Ishikawa (cell line): ENCODE results near the gene ADK.

ENCODE experiments used
- CEBPB ChIP-seq: IDR thresholded peaks from 2 replicates; pipeline ENCODE4 v1.6.1; 2012
- CREB1 ChIP-seq: IDR thresholded peaks from 2 replicates; pipeline ENCODE4 v1.6.1; 2012; ENCODE audit warnings: low read depth
- EGR1 ChIP-seq: IDR thresholded peaks from 2 replicates; pipeline ENCODE4 v1.6.1; 2012
- EP300 ChIP-seq: IDR thresholded peaks from 2 replicates; pipeline ENCODE4 v1.6.1; 2012; ENCODE audit warnings: borderline replicate concordance
- MAX ChIP-seq: IDR thresholded peaks from 2 replicates; pipeline ENCODE4 v1.6.1; 2012
- RAD21 ChIP-seq: IDR thresholded peaks from 2 replicates; pipeline ENCODE4 v1.6.1; 2012; ENCODE audit warnings: low read depth
- REST ChIP-seq: IDR thresholded peaks from 2 replicates; pipeline ENCODE4 v1.6.1; 2012; ENCODE audit warnings: low read depth, mild to moderate bottlenecking
- TAF1 ChIP-seq: IDR thresholded peaks from 2 replicates; pipeline ENCODE4 v1.6.1; 2012; ENCODE audit warnings: low read depth, mild to moderate bottlenecking
- TCF12 ChIP-seq: IDR thresholded peaks from 2 replicates; pipeline ENCODE4 v1.6.1; 2012; ENCODE audit warnings: low read depth
- TEAD4 ChIP-seq: IDR thresholded peaks from 2 replicates; pipeline ENCODE4 v1.6.1; 2012
- USF1 ChIP-seq: IDR thresholded peaks from 2 replicates; pipeline ENCODE4 v1.6.1; 2012
- YY1 ChIP-seq: IDR thresholded peaks from 2 replicates; pipeline ENCODE4 v1.6.1; 2012; ENCODE audit warnings: low read depth
- ZBTB7A ChIP-seq: IDR thresholded peaks from 2 replicates; pipeline ENCODE4 v1.6.1; 2012; ENCODE audit warnings: low read depth

GRCh38 chr10:74117738-74118137 lies 33.3 kb upstream of the ADK start:
- no peak for TF ChIP-seq REST
- no peak for TF ChIP-seq CREB1
- no peak for TF ChIP-seq MAX
- TF ChIP-seq EP300, result no peak
- no peak for TF ChIP-seq USF1
- TF ChIP-seq YY1, result no peak
- no peak for TF ChIP-seq RAD21
- TF ChIP-seq TCF12, result no peak
- no peak for TF ChIP-seq EGR1
- TF ChIP-seq TEAD4, result no peak
- no peak for TF ChIP-seq CEBPB
- TF ChIP-seq TAF1, result no peak
- TF ChIP-seq ZBTB7A, result no peak
